ENCODE data around the gene ATP6V0B.

DNA sequence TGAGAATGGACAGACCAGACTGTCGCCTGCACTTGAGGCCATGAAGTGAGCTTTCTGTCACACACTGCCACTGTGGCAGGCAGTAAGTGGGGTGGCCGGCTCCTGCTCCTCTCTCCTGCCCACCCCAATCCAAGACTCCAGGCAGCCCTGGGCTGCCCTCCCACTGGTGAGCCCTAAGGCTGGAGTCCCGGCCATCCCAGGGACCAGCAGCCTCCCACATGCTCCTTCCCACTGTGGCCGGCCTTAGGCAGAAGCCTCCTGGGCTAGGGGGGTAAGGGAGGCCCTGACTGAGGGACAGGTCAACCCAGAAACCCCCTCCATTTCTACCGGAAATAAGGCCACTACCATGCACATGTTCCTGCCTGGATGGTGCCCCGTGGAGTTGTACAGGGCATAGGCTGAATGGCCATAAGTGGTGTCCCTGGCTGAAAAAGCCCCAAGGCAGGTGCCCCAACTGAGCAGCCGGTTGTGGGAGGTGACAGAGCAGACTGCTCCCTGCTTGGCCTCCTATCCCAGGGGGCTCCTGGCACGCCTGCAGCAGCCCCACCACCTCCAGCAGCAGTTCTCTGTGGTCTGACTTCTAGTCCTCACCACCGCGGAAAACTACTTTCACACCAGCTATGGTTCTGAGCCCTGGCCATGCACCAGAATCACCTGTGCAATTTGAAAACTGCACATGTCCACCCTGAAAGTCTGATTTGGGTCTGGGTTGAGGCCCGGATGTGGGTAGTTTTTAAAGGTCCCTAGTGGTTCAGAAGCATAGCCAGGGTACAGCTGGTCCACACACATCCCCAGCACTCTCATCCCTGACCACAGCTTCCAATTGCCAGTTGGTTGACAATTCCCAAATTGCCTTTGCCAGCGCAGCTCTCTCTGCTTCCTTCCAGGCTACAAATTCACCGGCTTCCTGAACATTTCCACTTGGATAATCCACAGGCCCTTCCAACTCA, 42.8 kb upstream of the ATP6V0B start:
- TF ChIP-seq, protein P1, sequence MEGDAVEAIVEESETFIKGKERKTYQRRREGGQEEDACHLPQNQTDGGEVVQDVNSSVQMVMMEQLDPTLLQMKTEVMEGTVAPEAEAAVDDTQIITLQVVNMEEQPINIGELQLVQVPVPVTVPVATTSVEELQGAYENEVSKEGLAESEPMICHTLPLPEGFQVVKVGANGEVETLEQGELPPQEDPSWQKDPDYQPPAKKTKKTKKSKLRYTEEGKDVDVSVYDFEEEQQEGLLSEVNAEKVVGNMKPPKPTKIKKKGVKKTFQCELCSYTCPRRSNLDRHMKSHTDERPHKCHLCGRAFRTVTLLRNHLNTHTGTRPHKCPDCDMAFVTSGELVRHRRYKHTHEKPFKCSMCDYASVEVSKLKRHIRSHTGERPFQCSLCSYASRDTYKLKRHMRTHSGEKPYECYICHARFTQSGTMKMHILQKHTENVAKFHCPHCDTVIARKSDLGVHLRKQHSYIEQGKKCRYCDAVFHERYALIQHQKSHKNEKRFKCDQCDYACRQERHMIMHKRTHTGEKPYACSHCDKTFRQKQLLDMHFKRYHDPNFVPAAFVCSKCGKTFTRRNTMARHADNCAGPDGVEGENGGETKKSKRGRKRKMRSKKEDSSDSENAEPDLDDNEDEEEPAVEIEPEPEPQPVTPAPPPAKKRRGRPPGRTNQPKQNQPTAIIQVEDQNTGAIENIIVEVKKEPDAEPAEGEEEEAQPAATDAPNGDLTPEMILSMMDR (IDR thresholded peaks at IDR 0.05; ENCODE audit: low read depth, low read length) = no peak
- no peak for TF ChIP-seq EZH2phosphoT487 (IDR thresholded peaks at IDR 0.05; ENCODE audit: low read depth)
